ENCODE data around the gene MYO9A. TPM values are rescaled to one million over a fixed set of nuclear protein-coding genes. Genes with fewer than 3 reads are reported as not detected.
"Not testable (repeated sequence)": the region's sequence is repeated elsewhere in the genome, so short reads cannot be mapped to it uniquely, and the experiment has no call there.

MYO9A gene
- total RNA-seq, 1 donor from 2014 or later = 50.6 TPM

DNA sequence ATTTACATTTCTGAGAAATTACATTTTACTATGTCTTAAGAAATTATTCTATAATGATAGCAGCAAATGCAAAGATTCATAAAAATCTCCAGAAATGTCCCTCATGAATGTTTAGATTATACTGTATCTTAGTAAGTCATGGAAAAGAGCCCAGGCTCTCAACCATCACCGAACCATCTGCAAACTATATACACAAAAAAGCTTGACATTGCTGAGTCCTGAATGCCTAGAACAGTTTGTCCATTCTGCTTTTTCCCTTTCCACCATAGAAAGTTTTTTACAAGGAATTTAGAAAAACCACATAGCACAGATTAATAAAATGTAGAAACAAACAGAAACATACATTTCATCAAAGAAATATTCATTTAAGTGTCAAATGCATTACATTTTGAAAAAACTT lies 83.6 kb downstream of the MYO9A start:
- ATAC-seq (ENCODE audit: low read depth) = no peak
- TF ChIP-seq, protein P1, sequence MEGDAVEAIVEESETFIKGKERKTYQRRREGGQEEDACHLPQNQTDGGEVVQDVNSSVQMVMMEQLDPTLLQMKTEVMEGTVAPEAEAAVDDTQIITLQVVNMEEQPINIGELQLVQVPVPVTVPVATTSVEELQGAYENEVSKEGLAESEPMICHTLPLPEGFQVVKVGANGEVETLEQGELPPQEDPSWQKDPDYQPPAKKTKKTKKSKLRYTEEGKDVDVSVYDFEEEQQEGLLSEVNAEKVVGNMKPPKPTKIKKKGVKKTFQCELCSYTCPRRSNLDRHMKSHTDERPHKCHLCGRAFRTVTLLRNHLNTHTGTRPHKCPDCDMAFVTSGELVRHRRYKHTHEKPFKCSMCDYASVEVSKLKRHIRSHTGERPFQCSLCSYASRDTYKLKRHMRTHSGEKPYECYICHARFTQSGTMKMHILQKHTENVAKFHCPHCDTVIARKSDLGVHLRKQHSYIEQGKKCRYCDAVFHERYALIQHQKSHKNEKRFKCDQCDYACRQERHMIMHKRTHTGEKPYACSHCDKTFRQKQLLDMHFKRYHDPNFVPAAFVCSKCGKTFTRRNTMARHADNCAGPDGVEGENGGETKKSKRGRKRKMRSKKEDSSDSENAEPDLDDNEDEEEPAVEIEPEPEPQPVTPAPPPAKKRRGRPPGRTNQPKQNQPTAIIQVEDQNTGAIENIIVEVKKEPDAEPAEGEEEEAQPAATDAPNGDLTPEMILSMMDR (IDR thresholded peaks at IDR 0.05) = no peak
- no peaks in the 10 kb centered on the region for H3K27me3 Mint-ChIP-seq
- H3K27ac Mint-ChIP-seq = no peak overlapping the region
- peaks cover 3% of the 10 kb centered on the region for H3K4me1 Mint-ChIP-seq
- ChIA-PET POLR2A (no interaction called here), CTCF (interaction anchor here (0.5 kb wide), 1 partner anchor 25 kb away, joined by 3 read pairs; no protein-coding TSS in a partner anchor)
- peaks cover 10% of the 10 kb centered on the region for H3K9me3 Mint-ChIP-seq
- no peak overlapping the region for H3K4me3 Mint-ChIP-seq
- DNase-seq = no peak
- H3K36me3 Mint-ChIP-seq (ENCODE audit: low read depth) = peaks cover 27% of the 10 kb centered on the region
- intact Hi-C loops (cut with micrococcal nuclease) = no loop called here

DNA sequence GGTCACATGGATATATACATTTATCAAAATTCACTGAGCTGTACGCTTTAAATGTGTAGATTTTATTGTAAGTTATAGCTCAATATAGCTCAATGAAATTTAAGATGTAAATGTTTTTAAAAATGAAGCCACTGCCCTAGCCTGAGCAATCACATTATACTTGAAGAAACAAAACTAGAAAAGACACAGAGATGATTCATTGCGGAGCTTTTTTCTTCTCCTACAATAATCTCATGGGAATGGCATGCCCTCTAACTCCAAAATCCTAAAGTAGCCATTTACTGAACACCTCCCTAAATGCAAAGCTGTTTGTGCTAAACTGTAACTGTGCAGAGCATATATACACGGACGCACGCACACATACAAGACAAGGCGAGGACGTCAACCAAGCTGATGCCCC lies 84.2 kb downstream of the MYO9A start:
- DNase-seq (no peak), ATAC-seq (ENCODE audit: low read depth) (no peak)
- CTCF ChIA-PET = no interaction called here
- Mint-ChIP-seq H3K27me3 (no peaks in the 10 kb centered on the region), H3K9me3 (peaks cover 10% of the 10 kb centered on the region), H3K27ac (no peak overlapping the region), H3K4me1 (peaks cover 3% of the 10 kb centered on the region), H3K36me3 (ENCODE audit: low read depth) (peaks cover 27% of the 10 kb centered on the region), H3K4me3 (no peak overlapping the region)
- TF ChIP-seq, protein P1 (IDR thresholded peaks at IDR 0.05) = no peak
- intact Hi-C loops (cut with micrococcal nuclease) = no loop called here
- POLR2A ChIA-PET = no interaction called here

DNA sequence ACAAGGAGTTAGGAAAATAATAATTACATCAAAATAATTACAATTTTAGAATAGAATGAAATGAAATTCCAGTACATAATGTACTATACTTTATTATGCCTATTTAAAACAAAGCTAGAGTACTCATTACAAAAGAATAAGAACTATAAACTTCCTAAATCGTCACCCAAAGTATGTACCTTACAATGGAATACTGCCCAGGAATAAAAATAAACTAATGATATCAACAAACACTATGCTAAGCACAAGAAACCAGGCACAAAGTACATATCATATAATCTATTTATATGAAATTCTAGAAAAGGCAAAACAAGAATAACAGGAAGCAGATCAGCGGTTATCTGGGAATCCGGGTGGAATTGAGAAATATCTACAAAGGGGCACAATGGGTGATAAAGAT lies 84.7 kb downstream of the MYO9A start:
- ChIA-PET CTCF (no interaction called here), POLR2A (no interaction called here)
- TF ChIP-seq, protein P1 (IDR thresholded peaks at IDR 0.05) = no peak
- DNase-seq = no peak
- peaks cover 26% of the 10 kb centered on the region for H3K36me3 Mint-ChIP-seq (ENCODE audit: low read depth)
- no peaks in the 10 kb centered on the region for H3K27me3 Mint-ChIP-seq
- no peak for ATAC-seq (ENCODE audit: low read depth)
- intact Hi-C loops (cut with micrococcal nuclease) = no loop called here
- peaks cover 7% of the 10 kb centered on the region for H3K9me3 Mint-ChIP-seq
- peaks cover 3% of the 10 kb centered on the region for H3K4me1 Mint-ChIP-seq
- H3K27ac Mint-ChIP-seq = no peak overlapping the region
- no peak overlapping the region for H3K4me3 Mint-ChIP-seq

DNA sequence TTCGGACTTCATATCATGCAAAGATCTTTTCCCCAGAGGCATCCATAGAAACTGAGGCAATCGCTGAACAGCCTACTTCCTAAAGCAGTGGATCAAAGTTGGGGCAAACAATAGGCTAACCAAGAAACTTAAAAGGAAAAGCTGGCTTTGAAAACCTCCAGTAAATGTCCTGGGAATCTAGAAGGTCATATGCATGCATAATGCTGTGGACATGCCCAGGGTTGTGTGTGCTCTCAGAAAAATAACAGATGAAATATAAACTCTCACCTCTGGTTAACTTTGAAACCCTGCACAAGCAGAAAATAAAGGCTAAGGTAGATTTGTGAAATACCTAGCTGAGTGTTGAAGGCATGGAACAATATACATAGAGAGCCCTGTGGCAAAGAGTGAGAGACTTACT lies 96.3 kb downstream of the MYO9A start:
- DNase-seq = no peak
- Mint-ChIP-seq H3K9me3 (peaks cover 5% of the 10 kb centered on the region), H3K27ac (no peak overlapping the region), H3K36me3 (ENCODE audit: low read depth) (peaks cover 52% of the 10 kb centered on the region), H3K4me3 (no peak overlapping the region), H3K4me1 (peaks cover 4% of the 10 kb centered on the region), H3K27me3 (no peaks in the 10 kb centered on the region)
- CTCF ChIA-PET = no interaction called here
- POLR2A ChIA-PET = interaction anchor here (0.7 kb wide), 1 partner anchor 21 kb away, joined by 3 read pairs; no protein-coding TSS in a partner anchor
- intact Hi-C loops (cut with micrococcal nuclease) = no loop called here
- TF ChIP-seq, protein P1 (IDR thresholded peaks at IDR 0.05) = no peak
- ATAC-seq (ENCODE audit: low read depth) = no peak

DNA sequence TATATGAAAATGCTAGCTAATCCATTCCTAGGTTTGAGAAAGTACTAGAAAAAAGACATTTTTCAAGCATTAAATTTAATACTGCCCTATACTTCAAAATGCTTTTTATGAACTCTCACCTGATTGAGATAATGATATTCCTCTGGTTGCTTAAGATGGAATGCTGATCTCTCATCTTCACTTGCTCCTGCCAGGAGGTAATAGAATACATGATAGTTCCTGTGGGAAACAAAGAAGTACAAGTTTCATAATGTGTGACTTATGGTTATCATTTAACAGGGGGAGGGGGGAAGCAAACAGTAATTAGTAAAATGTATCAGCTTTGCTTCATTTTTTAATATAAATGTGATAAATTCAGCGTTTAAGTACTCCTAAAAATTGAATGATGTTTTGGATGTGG lies 97.2 kb downstream of the MYO9A start:
- H3K27me3 Mint-ChIP-seq = no peaks in the 10 kb centered on the region
- ATAC-seq (ENCODE audit: low read depth) = no peak
- no peak overlapping the region for H3K27ac Mint-ChIP-seq
- POLR2A ChIA-PET = no interaction called here
- CTCF ChIA-PET = no interaction called here
- H3K4me3 Mint-ChIP-seq = no peak overlapping the region
- peaks cover 52% of the 10 kb centered on the region for H3K36me3 Mint-ChIP-seq (ENCODE audit: low read depth)
- TF ChIP-seq, protein P1 (IDR thresholded peaks at IDR 0.05) = no peak
- intact Hi-C loops (cut with micrococcal nuclease) = no loop called here
- peaks cover 5% of the 10 kb centered on the region for H3K9me3 Mint-ChIP-seq
- H3K4me1 Mint-ChIP-seq = no peaks in the 10 kb centered on the region
- no peak for DNase-seq

DNA sequence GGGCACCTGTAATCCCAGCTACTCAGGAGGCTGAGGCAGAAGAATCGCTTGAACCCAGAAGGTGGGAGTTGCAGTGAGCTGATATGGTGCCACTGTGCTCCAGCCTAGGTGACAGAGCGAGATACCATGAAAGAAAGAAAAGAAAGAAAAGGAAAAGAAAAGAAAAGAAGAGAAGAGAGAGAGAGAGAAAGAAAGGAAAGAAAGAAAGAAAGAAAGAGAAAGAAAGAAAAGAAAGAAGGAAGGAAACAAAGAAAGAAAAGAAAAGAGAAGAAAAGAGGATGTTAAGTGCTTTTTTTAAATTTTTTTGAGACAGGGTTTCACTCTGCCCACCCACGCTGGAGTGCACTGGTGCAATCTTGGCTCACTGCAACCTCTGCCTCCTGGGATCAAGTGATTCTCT lies 103.4 kb downstream of the MYO9A start:
- CTCF ChIA-PET, H3K4me3 Mint-ChIP-seq, DNase-seq: not testable (repeated sequence)

More for the DNA sequence above, 103.4 kb downstream of the MYO9A start:
- ATAC-seq (ENCODE audit: low read depth); H3K27ac Mint-ChIP-seq; intact Hi-C loops (cut with micrococcal nuclease); H3K9me3 Mint-ChIP-seq; POLR2A ChIA-PET; H3K27me3 Mint-ChIP-seq: not testable (repeated sequence)
- H3K36me3 Mint-ChIP-seq (ENCODE audit: low read depth) = peaks cover 21% of the 10 kb centered on the region
- peaks cover 15% of the 10 kb centered on the region for H3K4me1 Mint-ChIP-seq
